KBM-7 (cell line): Measurements from ENCODE around the gene ADAMTS16.

Experiments
- DNase-seq: peaks from one replicate; pipeline ENCODE4 v3.0.0-alpha.2; 2015
- in situ Hi-C: fragments of 300-500 bp; cut with MboI; formaldehyde crosslinking; loops from 2 replicates; pipeline ENCODE4 v1.14.3; 2020; ENCODE audit warnings: low sequenced_read_pairs, low pct_unique_long_range_greater_than_20kb, mixed read lengths

ADAMTS16 gene

GRCh38 chr5:5297432-5298067, 157.4 kb downstream of the ADAMTS16 start:
- in situ Hi-C loops = no loop called here
- DNase-seq = no peak

- DNase-seq = no peak
- in situ Hi-C loops = no loop called here
These were observed 158.0 kb downstream of the ADAMTS16 start for GRCh38 chr5:5298068-5298633.

GRCh38 chr5:5298841-5299541, 158.9 kb downstream of the ADAMTS16 start:
- in situ Hi-C loops = no loop called here
- no peak for DNase-seq

- no peak for DNase-seq
These were observed 161.0 kb downstream of the ADAMTS16 start for GRCh38 chr5:5301176-5301575.

GRCh38 chr5:5302201-5302600, 162.1 kb downstream of the ADAMTS16 start:
- no peak for DNase-seq
- in situ Hi-C loops = no loop called here

More at GRCh38 chr5:5301176-5301575, 161.0 kb downstream of the ADAMTS16 start:
- in situ Hi-C loops = no loop called here

- no peak for DNase-seq
- in situ Hi-C loops = no loop called here
These were observed 163.1 kb downstream of the ADAMTS16 start for GRCh38 chr5:5303242-5303641.

GRCh38 chr5:5304361-5305020, 164.4 kb downstream of the ADAMTS16 start:
- in situ Hi-C loops = no loop called here
- DNase-seq = peak; percentile 7

- in situ Hi-C loops = no loop called here
- no peak for DNase-seq
These were observed 166.6 kb downstream of the ADAMTS16 start for GRCh38 chr5:5306696-5307095.

GRCh38 chr5:5308319-5308718, 168.2 kb downstream of the ADAMTS16 start:
- no peak for DNase-seq
- in situ Hi-C loops = no loop called here

GRCh38 chr5:5309645-5310044, 169.5 kb downstream of the ADAMTS16 start:
- in situ Hi-C loops = no loop called here

GRCh38 chr5:5313101-5313635, 173.0 kb downstream of the ADAMTS16 start:
- DNase-seq = no peak
- in situ Hi-C loops = no loop called here

More at GRCh38 chr5:5309645-5310044, 169.5 kb downstream of the ADAMTS16 start:
- DNase-seq = no peak

- no peak for DNase-seq
- in situ Hi-C loops = no loop called here
These were observed 174.0 kb downstream of the ADAMTS16 start for GRCh38 chr5:5314166-5314565.

- in situ Hi-C loops = no loop called here
- no peak for DNase-seq
These were observed 174.5 kb downstream of the ADAMTS16 start for GRCh38 chr5:5314626-5315025.

- in situ Hi-C loops = no loop called here
- DNase-seq = no peak
These were observed 175.2 kb downstream of the ADAMTS16 start for GRCh38 chr5:5315068-5315980.

- in situ Hi-C loops = no loop called here
- DNase-seq = no peak
These were observed 176.2 kb downstream of the ADAMTS16 start for GRCh38 chr5:5316334-5316733.

GRCh38 chr5:5317976-5318375, 177.8 kb downstream of the ADAMTS16 start:
- no peak for DNase-seq
- in situ Hi-C loops = no loop called here

GRCh38 chr5:5318426-5319190, 178.5 kb downstream of the ADAMTS16 start:
- DNase-seq = no peak
- in situ Hi-C loops = no loop called here
